Bone marrow (tissue), 2 donors: ENCODE data around the gene SLC1A4.
"Not testable (repeated sequence)": the region's sequence is repeated elsewhere in the genome, so short reads cannot be mapped to it uniquely, and the experiment has no call there.

Experiments
- DNase-seq, 2 donors: peaks; one replicate each; lab custom pipeline; 2025; lab: John Stamatoyannopoulos, UW

Gene SLC1A4

DNA sequence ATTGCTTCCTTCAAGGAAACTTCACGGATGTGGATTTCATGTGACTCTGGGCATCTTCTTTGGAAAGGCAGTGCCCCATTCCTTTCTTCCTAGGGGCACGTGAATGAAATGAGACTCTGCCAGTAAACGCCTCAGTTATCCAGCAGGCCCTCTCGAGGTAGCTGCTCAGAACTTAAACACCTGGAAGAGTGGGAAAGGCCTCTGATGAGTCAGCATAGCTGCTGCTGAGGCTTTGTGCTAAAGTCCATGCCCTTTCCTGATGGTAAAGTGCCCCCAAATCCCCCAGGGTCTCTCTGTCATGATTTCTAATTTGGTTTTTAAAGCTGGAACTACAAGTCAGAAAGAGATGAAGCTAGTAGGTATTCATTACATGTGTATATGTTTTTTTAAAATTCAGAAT is 3.8 kb downstream of the SLC1A4 start:
- DNase-seq: no peak

DNA sequence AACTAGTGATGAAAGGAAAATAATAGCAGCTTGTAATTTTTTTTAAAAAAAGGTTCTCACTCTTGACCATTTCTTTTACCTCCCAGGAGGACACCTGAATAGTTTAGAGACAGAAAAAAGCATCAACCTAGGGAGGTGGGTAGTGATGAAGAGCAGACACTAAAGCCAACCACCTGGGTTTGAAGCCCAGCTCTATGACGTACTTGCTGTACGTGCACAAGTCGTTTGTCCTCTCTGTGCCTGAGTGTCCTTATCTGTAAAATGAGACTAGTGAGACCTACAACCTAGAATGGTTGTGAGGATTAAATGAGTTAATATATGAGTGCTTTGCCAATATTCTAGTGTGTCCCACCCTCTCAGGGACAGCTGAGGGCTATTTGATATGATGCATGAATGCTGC is 5.8 kb downstream of the SLC1A4 start:
- DNase-seq: no peak

DNA sequence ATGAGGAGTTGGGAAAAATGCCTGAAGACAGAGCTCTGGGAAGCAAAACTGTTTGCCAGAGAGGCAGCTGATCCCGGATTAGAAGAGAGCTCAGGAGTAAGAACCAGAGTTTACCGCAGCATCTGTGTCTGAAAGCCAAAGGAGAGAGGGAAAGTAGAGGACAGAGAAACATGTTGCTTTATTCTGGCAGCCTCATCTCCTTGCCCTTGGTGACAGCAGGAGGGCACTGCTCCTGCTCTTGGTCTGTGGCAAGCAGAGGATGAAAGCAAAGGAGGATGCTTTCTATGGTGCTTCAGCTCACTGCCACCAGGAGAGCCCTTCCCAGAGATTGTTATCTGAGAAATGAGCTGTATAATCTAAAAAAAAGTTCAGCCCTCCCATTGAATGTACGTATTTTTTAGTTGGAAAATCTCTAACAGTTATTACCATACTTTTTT is 7.7 kb downstream of the SLC1A4 start:
- no peak for DNase-seq

DNA sequence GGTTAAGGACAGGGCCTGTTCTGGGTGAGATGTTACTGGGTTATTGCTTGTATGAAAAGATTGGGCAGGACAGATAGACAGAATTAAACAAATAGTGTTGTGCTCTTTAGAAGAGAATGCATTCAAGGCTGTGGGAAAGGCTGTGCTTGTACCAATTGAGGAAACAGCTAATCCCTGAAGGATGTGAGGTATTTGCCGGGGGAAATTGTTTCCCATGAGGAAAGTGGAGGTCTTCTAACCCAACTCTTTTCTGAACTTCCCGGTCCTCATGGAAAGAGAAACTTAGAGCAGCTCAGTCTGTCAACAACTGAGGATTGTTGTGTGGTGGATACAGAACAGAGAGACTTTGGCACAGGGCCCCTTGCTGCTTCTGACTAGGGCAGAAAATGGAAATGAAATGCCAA is 9.5 kb downstream of the SLC1A4 start:
- no peak for DNase-seq

DNA sequence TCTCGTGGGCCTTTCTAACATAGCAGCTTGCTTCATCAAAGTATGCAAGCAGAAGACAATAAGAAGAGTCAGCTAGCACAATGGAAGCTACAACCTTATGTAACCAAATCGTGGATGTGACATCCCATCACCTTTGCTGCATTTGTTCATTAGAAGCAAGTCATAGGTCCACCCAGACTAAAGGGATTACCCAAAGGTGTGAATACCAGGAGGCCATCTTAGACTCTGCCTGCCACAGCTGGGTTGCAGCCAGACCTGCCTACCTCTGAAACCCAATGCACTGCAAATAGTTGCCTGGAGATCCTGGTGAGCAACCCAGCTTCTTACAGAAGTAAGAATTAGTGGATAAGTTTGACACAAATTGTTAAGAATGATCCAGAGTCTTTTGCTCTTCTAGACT is 10.6 kb downstream of the SLC1A4 start:
- no peak for DNase-seq

DNA sequence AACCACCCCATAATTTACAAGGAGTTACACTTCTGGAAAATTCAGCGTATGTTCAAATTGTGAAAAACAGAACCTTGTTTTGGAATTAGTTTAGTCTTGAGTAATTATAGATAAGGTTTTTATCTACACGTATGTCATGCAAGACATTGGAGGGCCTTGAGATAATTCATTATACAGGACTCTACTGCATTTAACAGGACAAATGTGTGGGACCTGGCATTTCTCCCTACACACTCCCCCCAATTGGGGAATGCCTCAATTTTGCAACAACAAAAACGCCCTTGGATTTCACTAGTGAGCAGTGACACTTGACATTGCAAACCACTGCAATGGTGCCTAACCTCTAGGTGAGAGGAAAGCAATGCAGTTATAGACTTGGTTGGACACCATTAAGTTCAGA is 11.4 kb downstream of the SLC1A4 start:
- no peak for DNase-seq

DNA sequence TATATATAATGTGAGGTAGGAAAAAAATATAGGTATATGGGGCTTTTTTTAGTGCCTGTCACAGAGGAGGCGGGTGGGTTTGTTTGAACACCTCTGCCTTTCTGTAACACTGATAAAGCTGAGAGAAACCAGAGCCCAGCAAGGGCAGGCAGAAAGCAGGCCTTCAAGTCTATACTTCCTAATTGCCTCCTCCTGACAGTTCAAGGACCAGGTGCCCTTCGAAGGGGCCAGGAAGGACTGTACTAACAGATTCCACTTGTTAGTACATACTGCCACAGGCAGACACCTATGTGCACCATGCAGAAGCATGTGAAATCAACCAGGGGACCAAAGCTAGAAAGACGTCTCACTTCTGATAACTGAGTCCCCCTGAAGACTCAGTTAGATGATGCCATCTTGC is 13.8 kb downstream of the SLC1A4 start:
- DNase-seq: no peak

DNA sequence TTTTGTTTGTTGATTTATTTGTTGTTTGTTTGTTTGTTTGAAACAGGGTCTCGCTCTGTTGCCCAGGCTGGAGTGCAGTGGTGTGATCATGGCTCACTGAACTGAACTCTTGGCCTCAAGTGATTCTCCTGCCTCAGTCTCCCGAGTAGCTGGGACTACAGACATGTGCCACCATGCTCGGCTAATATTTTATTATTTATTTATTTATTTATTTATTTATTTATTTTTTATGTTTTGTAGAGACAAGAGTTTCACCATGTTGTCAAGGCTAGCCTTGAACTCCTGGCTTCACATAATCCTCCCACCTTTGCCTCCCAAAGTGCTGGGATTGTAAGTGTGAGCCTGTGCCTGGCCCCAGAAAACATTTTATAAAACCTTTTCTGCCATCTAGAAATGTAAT is 15.0 kb downstream of the SLC1A4 start:
- not testable (repeated sequence) for DNase-seq

DNA sequence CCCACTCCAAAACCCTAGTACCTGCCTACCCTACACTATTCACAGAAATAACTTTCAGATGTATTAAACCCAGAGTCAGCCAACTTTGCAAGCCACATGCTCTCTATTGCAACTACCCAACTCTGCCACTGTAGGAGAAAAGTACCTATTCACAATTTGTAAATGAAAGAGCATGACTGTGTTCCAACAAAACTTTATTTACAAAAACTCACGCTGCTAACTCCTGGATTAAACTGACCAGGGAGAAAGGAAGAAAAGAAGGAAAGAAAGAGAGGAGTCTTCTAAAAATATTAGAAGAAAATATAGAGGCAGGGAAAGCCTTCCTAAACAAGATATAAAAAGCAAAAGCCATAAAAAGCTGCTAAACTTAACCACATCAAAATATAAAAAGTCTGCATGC is 24.6 kb downstream of the SLC1A4 start:
- no peak for DNase-seq

DNA sequence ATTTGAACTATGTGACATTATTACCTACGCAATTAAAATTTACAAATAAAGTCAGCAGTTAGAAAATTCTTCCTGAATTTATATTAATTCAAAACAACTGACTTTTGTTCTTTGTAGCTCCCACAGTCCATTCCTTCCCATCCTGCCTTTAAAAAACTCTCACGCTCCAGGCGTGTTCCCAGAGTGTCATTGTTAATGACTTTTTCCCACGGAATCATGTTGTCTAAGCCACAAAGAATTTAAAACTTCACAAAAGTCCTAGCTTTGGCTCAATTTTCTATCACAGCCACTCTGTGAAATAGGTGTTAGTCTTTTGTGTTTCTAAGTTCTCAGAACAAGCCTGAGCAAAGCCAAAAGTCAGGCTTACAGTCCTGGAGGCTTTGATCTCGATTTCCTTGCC is 26.5 kb downstream of the SLC1A4 start:
- no peak for DNase-seq

DNA sequence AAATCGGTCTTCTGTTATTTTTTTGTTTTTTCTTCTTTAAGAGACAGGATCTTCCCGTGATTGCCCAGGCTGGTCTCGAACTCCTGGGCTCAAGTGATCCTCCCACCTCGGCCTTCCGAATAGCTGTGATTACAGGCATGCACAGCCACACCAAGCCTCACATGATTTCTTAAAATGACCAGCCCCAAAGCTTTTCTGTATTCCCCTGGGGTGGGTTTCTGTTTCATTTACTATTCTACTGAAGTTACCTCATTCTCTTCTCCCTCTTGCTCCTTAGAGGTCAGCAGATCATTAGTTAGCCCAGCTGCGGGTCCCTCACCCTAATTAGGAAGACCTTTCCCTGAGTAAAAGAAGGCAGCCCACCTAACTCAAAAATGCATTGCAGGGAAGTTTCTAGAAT is 27.6 kb downstream of the SLC1A4 start:
- DNase-seq: no peak

DNA sequence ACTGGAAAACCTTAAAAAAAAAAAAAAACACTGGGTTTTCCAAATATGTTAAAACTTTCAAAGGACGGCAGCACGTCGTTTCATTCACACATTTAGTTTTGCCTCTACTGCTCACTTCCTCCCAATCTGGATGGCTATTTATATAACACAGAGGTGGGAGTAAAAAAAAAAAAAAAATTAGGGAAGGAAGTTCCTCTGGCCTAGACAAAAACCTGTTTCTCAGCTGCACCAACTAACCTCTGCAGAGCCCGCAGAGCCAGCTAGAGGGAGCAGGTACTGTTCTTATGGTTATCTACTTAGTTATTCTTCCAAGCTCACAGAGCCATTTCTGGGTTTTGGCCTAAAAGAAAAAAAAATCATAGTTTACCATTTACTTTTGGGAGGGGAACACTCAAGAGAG is 28.1 kb downstream of the SLC1A4 start:
- peak in 1 of 2 donors; percentile 90 for DNase-seq

DNA sequence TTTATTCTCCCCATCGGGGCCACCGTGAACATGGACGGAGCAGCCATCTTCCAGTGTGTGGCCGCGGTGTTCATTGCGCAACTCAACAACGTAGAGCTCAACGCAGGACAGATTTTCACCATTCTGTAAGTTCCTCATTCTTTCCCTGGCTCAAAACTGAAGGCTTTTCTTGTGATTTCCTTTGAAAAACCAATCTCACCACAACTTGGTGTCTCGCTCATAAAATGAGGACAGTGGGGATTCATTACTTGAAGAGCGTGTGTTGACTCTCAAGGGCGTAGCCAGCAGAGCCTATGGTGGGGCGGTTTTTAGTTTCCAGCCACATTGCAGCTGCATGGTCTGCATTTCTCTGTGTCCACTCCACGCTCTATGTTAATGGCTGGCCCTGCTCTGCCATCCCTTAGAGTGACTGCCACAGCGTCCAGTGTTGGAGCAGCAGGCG is 29.0 kb downstream of the SLC1A4 start:
- peak; percentile 46 to 83 for DNase-seq

DNA sequence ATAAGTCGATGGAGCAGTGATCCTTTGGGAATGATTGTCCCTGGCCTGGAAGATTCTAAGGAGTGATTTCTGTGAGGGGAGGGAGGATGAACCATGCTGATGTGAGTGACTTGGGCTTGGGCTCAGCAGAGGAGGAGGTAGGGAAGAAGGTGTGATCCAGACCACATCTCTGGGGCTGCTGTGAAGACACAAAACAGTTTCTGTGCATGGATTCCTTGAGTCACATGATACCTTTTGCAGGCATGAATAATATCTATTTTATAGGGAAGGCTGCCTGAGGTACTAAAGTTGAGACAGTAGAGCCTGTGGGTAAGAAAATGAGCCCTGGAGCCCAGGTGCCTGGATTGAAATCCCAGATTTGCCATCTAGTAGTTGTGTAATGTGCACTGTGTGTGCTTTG is 29.8 kb downstream of the SLC1A4 start:
- no peak for DNase-seq

DNA sequence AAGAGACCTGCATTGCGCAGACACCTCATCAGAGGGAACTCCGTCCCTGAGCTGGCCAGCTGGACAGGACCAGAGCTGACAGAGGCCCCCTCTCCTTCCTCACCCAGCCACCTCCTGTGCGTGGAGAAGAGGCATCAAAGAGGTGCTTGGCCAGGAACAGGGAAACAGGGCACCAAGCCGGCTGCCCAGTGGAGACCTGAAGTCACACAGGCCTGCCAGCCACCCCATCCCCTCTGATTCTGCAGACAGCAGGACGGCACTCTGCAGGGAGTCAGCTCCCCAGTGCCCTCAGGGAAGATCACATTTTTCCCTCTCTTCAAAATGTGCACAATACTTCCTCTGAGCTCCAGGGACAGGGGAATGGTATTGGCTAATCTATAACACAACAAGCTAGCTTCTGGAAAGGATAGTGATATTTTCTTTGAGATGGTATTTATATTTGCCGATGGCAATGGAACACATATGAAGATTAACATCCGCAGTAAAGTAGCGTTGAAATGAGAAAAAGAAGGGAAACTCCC is 30.5 kb downstream of the SLC1A4 start:
- no peak for DNase-seq

DNA sequence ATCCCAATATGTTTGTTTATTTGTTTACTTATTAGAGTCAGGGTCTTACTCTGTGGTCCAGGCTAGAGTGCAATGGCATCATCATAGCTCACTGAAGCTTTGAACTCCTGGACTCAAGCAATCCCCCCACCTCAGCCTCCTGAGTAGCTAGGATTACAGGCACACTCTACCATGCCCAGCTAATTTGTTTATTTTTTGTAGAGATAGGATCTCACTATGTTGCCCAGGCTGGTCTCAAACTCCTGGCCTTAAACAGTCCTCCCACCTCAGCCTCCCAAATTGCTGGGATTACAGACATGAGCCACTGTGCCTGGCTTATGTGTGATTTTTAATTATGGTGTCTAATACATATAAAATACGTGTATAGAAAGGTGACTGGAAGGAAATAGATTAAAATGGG is 31.1 kb downstream of the SLC1A4 start:
- not testable (repeated sequence) for DNase-seq

DNA sequence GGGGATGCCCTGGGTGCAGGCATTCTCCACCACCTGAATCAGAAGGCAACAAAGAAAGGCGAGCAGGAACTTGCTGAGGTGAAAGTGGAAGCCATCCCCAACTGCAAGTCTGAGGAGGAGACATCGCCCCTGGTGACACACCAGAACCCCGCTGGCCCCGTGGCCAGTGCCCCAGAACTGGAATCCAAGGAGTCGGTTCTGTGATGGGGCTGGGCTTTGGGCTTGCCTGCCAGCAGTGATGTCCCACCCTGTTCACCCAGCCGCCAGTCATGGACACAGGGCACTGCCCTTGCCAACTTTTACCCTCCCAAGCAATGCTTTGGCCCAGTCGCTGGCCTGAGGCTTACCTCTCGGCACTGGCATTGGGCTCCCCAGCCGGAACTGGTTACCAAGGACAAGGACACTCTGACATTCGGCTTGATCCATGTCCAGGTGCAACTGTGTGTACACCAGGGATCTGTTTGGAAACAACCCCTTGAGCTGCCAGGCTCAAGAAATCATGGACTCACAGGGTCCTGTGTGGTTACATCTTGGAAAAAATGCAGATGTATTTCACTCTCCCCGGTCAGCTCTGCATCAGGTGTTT is 31.8 kb downstream of the SLC1A4 start:
- DNase-seq: no peak

DNA sequence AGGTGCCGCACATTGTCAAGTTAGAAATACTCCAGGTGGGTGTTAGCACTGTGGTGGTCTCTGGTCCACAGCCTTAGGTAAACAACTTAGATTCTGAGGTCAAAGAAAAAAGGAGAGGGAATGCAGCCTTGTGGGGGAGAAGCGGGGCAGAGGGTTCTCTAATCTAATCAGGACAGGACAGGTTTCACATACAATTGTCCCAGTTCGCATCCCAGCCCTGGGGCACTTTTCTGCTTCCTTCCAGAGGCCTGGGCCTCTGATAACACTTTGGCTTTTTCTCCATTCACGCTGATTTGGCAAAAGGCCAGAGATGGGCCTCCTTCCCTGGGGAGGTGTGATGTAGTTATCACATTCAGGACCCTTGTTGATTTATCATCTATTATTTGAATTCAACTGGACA is 32.5 kb downstream of the SLC1A4 start:
- DNase-seq: no peak

DNA sequence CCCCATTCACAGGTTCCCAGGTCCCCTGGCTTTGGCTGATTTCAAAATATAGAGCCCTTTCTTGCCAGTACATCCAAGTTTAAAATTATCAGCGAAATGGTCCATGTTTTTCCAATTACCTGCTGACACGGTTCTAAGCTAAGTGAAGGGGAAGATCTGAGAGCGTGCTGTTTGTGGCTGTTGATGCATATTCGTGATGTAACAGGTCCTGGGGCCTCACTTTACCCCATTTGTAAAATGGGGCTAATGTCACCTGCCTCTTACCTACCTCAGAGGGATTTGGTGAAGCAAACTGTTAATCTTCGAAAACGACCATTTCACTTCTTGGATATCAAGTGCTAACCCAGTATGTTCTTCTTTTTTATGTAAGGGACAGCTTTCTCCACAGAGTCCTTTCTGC is 33.0 kb downstream of the SLC1A4 start:
- no peak for DNase-seq

DNA sequence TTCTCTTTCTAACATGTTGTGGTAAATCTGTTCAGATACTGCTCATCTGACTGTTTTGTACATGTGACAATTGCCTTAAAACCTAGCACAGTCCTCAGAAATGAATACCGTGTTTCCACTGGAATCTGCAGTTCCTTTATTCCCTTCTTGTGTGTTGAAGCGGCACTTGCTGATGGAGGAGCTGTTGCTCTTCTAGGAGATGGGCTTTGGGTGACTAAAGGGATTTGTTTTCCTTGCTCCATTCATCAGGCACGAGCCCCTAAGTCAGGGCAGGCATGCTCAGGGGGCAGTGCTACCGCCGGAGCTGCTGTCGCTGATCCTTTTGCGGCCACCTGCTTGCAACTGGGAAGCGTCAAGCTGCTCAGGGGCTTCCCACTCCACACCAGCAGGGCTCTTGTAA is 34.5 kb downstream of the SLC1A4 start:
- DNase-seq: no peak

DNA sequence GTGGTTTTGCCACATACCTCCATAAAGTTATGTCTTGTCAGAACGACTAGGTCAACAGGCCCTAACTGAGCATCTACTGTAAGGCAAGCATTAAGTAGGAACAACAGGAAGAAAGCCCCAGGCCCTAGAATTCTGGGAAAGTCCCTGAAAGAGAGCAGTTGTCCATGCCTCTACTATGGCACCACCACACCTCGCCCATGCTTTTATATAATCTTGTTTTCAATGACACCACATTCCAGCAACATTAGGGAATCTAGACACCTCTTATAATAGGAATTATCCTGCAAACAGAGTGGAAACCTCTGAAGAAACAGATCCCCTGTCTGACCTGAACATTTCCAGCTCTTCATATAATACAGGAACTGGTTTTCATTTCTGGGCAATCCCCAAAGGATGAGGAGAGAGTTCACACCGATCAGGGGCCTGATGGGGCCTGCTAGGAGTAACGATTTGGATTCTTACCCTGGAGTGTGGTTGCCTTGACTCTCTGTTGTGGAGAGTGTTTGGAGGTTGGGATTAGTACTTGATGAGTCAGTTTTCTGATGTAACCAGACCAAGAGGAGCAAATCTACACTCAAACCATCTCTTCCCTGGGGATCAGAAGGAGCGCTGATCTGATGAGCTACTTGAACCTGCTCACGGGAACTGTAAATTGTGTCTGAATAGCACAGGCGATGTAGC is 35.1 kb downstream of the SLC1A4 start:
- DNase-seq: no peak

DNA sequence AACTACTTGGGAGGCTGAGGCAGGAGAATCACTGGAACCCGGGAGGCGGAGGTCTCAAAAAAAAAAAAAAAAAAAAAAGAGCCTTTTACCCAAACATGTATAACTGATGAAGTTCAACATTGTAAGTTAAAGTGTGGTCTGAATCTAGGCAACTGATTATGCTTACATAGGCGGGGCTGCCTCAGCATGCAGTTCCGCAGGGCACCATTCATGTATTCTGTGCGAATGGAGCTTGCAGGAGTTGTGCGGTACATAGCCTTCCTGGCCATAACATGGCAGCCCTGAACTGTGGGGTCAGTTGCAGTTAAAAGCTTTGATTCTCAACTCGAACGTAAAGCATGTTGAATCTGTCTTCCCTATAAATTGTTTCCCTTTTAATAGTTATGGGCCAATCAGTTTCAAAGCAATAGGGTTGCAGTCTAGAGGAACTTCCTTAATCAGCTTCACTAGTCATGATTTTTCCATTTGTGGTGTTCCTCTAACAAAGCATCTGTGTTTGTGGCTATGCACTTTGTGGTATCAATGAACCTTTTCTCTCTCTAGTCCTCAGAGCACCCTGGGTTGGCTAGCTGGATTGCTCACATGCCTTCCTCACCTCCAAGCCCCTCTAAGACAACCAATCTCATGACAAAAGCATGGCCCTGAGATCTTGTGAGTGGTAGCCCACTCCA is 36.4 kb downstream of the SLC1A4 start:
- DNase-seq: peak in 1 of 2 donors; percentile 31

DNA sequence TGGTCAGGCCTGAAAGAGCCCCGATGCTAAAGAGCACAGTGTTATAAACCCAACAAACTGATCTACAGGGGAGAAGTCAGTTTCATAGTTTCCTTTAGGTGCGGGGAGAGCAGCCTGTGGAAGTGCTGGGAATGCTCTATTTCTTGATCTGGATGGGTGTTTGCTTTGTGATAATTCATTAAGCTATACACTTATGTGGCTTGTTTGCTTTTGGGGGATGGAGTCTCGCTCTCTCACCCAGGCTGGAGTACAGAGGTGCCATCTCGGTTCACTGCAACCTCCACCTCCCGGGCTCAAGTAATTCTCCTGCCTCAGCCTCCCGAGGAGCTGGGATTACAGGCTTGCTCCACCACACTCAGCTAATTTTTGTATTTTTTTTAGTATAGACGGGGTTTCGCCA is 37.0 kb downstream of the SLC1A4 start:
- no peak for DNase-seq
